ENCODE results near the gene EREG. TPM values are rescaled to one million over a fixed set of nuclear protein-coding genes. Genes with fewer than 3 reads are reported as not detected.

The EREG gene
- total RNA-seq, 1 experiment from 2014 or later = 37.0 TPM

DNA sequence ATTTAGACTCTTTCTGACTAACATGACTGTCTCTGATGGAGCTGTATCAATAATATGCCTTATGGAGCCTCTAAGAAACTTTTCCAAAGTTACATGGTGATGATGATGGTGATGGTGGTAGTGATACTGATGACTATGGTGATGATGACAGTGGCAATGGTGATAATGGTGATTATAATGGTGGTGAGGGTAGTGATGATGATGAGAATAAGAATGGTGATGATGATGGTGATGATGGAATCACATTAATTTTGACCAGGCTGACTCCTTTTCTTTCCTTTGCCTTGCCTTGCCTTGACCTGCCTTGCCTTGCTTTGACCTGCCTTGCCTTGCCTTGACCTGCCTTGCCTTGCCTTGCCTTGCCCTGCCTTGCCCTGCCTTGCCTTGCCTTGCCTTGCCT, 48.3 kb downstream of the EREG start:
- no TSS peak for BruUV-seq (replicated peaks)
- H3K27ac Mint-ChIP-seq (ENCODE audit: unreplicated experiment) = no peak overlapping the region
- ChIA-PET CTCF (no interaction called here), POLR2A (no interaction called here)
- no peak overlapping the region for H3K4me3 Mint-ChIP-seq (ENCODE audit: unreplicated experiment)
- TF ChIP-seq, protein P1, sequence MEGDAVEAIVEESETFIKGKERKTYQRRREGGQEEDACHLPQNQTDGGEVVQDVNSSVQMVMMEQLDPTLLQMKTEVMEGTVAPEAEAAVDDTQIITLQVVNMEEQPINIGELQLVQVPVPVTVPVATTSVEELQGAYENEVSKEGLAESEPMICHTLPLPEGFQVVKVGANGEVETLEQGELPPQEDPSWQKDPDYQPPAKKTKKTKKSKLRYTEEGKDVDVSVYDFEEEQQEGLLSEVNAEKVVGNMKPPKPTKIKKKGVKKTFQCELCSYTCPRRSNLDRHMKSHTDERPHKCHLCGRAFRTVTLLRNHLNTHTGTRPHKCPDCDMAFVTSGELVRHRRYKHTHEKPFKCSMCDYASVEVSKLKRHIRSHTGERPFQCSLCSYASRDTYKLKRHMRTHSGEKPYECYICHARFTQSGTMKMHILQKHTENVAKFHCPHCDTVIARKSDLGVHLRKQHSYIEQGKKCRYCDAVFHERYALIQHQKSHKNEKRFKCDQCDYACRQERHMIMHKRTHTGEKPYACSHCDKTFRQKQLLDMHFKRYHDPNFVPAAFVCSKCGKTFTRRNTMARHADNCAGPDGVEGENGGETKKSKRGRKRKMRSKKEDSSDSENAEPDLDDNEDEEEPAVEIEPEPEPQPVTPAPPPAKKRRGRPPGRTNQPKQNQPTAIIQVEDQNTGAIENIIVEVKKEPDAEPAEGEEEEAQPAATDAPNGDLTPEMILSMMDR (IDR thresholded peaks at IDR 0.05; ENCODE audit: insufficient read depth in 1 of 2, low read depth in 1 of 2, low read length in 1 of 2, severe bottlenecking in 1 of 2, unreplicated experiment in 1 of 2) = no peak
- no peaks in the 10 kb centered on the region for H3K36me3 Mint-ChIP-seq (ENCODE audit: insufficient read depth, unreplicated experiment)
- Histone ChIP-seq H3K36me3 (ENCODE audit: control insufficient read depth, insufficient read depth, low read length) (no peaks in the 10 kb centered on the region), H3K9me3 (no peaks in the 10 kb centered on the region), H3K27me3 (replicated peaks; ENCODE audit: control insufficient read depth, insufficient read depth, low read length) (no peaks in the 10 kb centered on the region), H3K4me1 (no peaks in the 10 kb centered on the region), H3K4me3 (ENCODE audit: low read depth, low read length) (no peak overlapping the region)
- H3K9me3 Mint-ChIP-seq (ENCODE audit: unreplicated experiment) = no peaks in the 10 kb centered on the region
- no peaks in the 10 kb centered on the region for H3K27me3 Mint-ChIP-seq (ENCODE audit: insufficient read depth, unreplicated experiment)
- intact Hi-C loops (cut with micrococcal nuclease; ENCODE audit: unreplicated experiment) = no loop called here
- DNase-seq = no peak
- no peaks in the 10 kb centered on the region for H3K4me1 Mint-ChIP-seq (ENCODE audit: low read depth, unreplicated experiment)

DNA sequence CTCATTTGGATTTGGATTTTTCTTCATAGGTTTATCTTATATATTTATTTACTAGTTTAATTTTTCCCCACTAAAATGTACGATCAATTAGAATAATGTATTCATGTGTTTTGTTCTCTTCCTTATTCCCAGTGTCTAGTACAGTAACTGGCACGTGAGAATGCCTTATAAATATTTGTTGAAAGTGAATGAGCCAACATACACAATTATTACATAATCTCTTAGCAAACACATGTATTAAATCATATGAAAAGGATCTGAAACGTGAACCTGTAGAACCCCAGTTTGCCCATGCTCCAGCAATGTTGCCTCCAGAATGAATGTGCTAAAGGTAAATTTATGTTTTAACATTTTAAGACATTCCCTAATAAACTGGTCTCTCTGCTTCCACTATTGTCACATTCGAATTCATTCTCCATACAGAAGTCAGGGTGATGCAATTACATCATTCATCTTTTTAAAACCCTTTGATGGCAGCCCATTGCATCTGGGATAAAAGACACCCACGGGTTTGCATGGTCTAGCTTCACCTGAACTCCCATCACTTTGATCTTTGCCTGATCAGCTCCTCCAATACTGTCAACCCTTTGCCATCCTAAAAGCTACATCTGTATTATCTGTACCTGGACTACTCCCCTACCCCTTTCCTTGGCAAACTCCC, 49.3 kb downstream of the EREG start:
- no peaks in the 10 kb centered on the region for H3K27me3 Mint-ChIP-seq (ENCODE audit: insufficient read depth, unreplicated experiment)
- ChIA-PET POLR2A (no interaction called here), CTCF (interaction anchor here (0.7 kb wide), 1 partner anchor 85 kb away, joined by 3 read pairs; no protein-coding TSS in a partner anchor)

DNA sequence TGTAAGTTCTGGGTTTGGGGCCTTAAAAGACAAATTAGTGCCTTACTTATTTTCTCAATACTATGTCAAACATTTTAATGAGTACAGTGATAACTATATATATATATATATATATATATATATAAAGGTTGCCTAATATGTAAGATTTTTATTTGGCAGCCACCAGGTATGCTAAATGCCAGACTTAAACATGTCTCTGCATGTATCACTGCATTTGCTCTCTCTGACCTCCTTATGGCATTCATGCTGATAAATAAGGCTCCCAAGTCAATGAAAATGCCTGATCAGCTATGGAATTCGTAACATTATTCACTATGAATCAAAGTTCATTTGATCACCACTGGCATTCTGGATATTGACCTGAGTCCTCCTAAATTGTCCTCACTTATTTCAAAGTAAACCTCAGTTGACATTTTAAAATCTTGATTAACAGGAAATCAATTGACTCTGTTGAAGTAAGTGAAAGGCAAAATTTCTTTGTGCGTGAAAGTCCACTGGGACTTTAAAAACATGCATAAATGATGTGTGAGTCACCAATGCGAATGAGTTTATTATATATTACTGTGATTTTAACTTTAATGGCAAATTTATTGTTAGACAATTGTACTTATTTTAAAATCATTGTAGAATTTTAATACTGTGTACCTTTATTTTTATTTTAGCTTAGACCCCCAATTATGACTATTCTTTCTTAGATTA, 50.8 kb downstream of the EREG start:
- TF ChIP-seq, protein P1 (IDR thresholded peaks at IDR 0.05; ENCODE audit: insufficient read depth in 1 of 2, low read depth in 1 of 2, low read length in 1 of 2, severe bottlenecking in 1 of 2, unreplicated experiment in 1 of 2) = no peak
- Mint-ChIP-seq H3K4me3 (ENCODE audit: unreplicated experiment) (no peak overlapping the region), H3K27ac (ENCODE audit: unreplicated experiment) (no peak overlapping the region), H3K4me1 (ENCODE audit: low read depth, unreplicated experiment) (no peaks in the 10 kb centered on the region), H3K36me3 (ENCODE audit: insufficient read depth, unreplicated experiment) (no peaks in the 10 kb centered on the region), H3K9me3 (ENCODE audit: unreplicated experiment) (no peaks in the 10 kb centered on the region), H3K27me3 (ENCODE audit: insufficient read depth, unreplicated experiment) (no peaks in the 10 kb centered on the region)
- BruUV-seq (replicated peaks) = no TSS peak
- Histone ChIP-seq H3K4me3 (ENCODE audit: low read depth, low read length) (no peak overlapping the region), H3K36me3 (ENCODE audit: control insufficient read depth, insufficient read depth, low read length) (no peaks in the 10 kb centered on the region), H3K9me3 (no peaks in the 10 kb centered on the region), H3K4me1 (no peaks in the 10 kb centered on the region), H3K27me3 (replicated peaks; ENCODE audit: control insufficient read depth, insufficient read depth, low read length) (no peaks in the 10 kb centered on the region)
- DNase-seq = no peak
- intact Hi-C loops (cut with micrococcal nuclease; ENCODE audit: unreplicated experiment) = no loop called here
- ChIA-PET CTCF (no interaction called here), POLR2A (no interaction called here)

More for the DNA sequence above, 49.3 kb downstream of the EREG start:
- no peak for DNase-seq
- H3K4me3 ChIP-seq (ENCODE audit: low read depth, low read length) = no peak overlapping the region
- Mint-ChIP-seq H3K9me3 (ENCODE audit: unreplicated experiment) (no peaks in the 10 kb centered on the region), H3K27ac (ENCODE audit: unreplicated experiment) (no peak overlapping the region), H3K4me1 (ENCODE audit: low read depth, unreplicated experiment) (no peaks in the 10 kb centered on the region), H3K4me3 (ENCODE audit: unreplicated experiment) (no peak overlapping the region), H3K36me3 (ENCODE audit: insufficient read depth, unreplicated experiment) (no peaks in the 10 kb centered on the region)
- H3K36me3 ChIP-seq (ENCODE audit: control insufficient read depth, insufficient read depth, low read length) = no peaks in the 10 kb centered on the region
- intact Hi-C loops (cut with micrococcal nuclease; ENCODE audit: unreplicated experiment) = no loop called here
- no peaks in the 10 kb centered on the region for H3K27me3 ChIP-seq (replicated peaks; ENCODE audit: control insufficient read depth, insufficient read depth, low read length)
- BruUV-seq (replicated peaks) = no TSS peak
- TF ChIP-seq, protein P1 (IDR thresholded peaks at IDR 0.05; ENCODE audit: insufficient read depth in 1 of 2, low read depth in 1 of 2, low read length in 1 of 2, severe bottlenecking in 1 of 2, unreplicated experiment in 1 of 2) = no peak
- no peaks in the 10 kb centered on the region for H3K4me1 ChIP-seq
- H3K9me3 ChIP-seq = no peaks in the 10 kb centered on the region
